Endothelial cell of umbilical vein (primary cell): Measurements from ENCODE around the gene CLN6. TPM values are rescaled to one million over a fixed set of nuclear protein-coding genes. Genes with fewer than 3 reads are reported as not detected.

Experiments
- BruUV-seq: library from RNA; stranded (reverse); fragments of 400-500 nt; replicated peaks from 2 replicates; lab custom pipeline; 2021; lab: Mats Ljungman, UMichigan
- CTCF ChIA-PET: fragments of 300-600, 350-600 bp; sonication (Branson Sonifier 250); formaldehyde crosslinking; loops from one replicate; lab custom pipeline; 2021; ENCODE audit warnings: antibody characterized with exemption, inconsistent platforms; lab: Charles Lee
- POLR2A ChIA-PET: fragments of 300-600, 350-600 bp; sonication (Branson Sonifier 250); formaldehyde crosslinking; loops from one replicate; lab custom pipeline; 2021; ENCODE audit warnings: antibody characterized with exemption, inconsistent platforms; lab: Charles Lee
- DNase-seq: peaks from one replicate; pipeline ENCODE4 v3.0.0-alpha.2; 2011; ENCODE audit warnings: low read depth, low spot score
- FAIRE-seq: peaks from 2 replicates; lab custom pipeline; 2011; peaks lifted over from hg19 to GRCh38; lab: Jason Lieb, UNC
- H2AFZ ChIP-seq: 2 replicates; pipeline ENCODE4 v1.6.0; 2012; ENCODE audit warnings: low read depth, low read length, control low read depth, inconsistent platforms
- H3K27ac ChIP-seq: 2 replicates; pipeline ENCODE4 v1.5.1; 2011; ENCODE audit warnings: low read depth, mild to moderate bottlenecking, control low read depth, low read length, moderate library complexity; ENCODE audit not compliant: insufficient read depth
- H3K27me3 ChIP-seq, 2 experiments: 2 replicates each; pipeline versions ENCODE4 v1.6.0 to v1.6.1; 2011; ENCODE audit warnings: low read length in 2 of 2, mixed read lengths in 1 of 2; ENCODE audit not compliant: control insufficient read depth in 2 of 2, insufficient read depth in 2 of 2
- H3K36me3 ChIP-seq, 2 experiments: 2 replicates in 1 of 2; 3 replicates in 1 of 2; pipeline ENCODE4 v1.5.1; 2011; ENCODE audit warnings: low read length in 2 of 2, mild to moderate bottlenecking in 1 of 2, moderate library complexity in 1 of 2; ENCODE audit not compliant: control insufficient read depth in 2 of 2, insufficient read depth in 2 of 2; ENCODE audit errors: extremely low read depth in 1 of 2
- H3K4me1 ChIP-seq: 3 replicates; pipeline ENCODE4 v1.5.1; 2011; ENCODE audit warnings: mild to moderate bottlenecking, low read length; ENCODE audit not compliant: control insufficient read depth, insufficient read depth; ENCODE audit errors: extremely low read depth
- H3K4me2 ChIP-seq: 2 replicates; pipeline ENCODE4 v1.6.1; 2011; ENCODE audit warnings: low read length, control low read depth, mixed read lengths; ENCODE audit not compliant: insufficient read depth
- H3K4me3 ChIP-seq, 3 experiments: fragments of 200-600 bp in 1 of 3; sonication (generic), shearing (Covaris generic) in 1 of 3; replicated peaks in 1 of 3; 2 replicates each; pipeline ENCODE4 v1.5.1; 2011 to 2016; ENCODE audit warnings: control low read depth in 3 of 3, low read length in 3 of 3, mild to moderate bottlenecking in 2 of 3, inconsistent platforms in 1 of 3, low read depth in 1 of 3, moderate library complexity in 1 of 3; ENCODE audit not compliant: insufficient read depth in 1 of 3
- H3K79me2 ChIP-seq: 2 replicates; pipeline ENCODE4 v1.6.0; 2012; ENCODE audit warnings: low read length, inconsistent platforms; ENCODE audit not compliant: control insufficient read depth, insufficient read depth
- H3K9ac ChIP-seq: replicated peaks from 2 replicates; pipeline ENCODE3; 2011; ENCODE audit warnings: low read length, control low read depth; ENCODE audit not compliant: insufficient read depth; ENCODE audit errors: extremely low read depth
- H3K9me1 ChIP-seq: replicated peaks from 3 replicates; pipeline ENCODE4 v1.6.0; 2011; ENCODE audit warnings: mild to moderate bottlenecking, low read length; ENCODE audit not compliant: control insufficient read depth, insufficient read depth; ENCODE audit errors: extremely low read depth
- H3K9me3 ChIP-seq: replicated peaks from 2 replicates; pipeline ENCODE4 v1.5.1; 2012; ENCODE audit warnings: low read length, inconsistent platforms; ENCODE audit not compliant: control insufficient read depth, insufficient read depth
- H4K20me1 ChIP-seq: replicated peaks from 2 replicates; pipeline ENCODE3; 2011; ENCODE audit warnings: mild to moderate bottlenecking, low read length; ENCODE audit not compliant: control insufficient read depth, insufficient read depth; ENCODE audit errors: extremely low read depth
- EZH2 ChIP-seq: IDR thresholded peaks from 2 replicates; pipeline ENCODE4 v1.6.1; 2012; ENCODE audit warnings: borderline replicate concordance, low read depth, mild to moderate bottlenecking, moderate library complexity, low read length, inconsistent platforms; ENCODE audit not compliant: severe bottlenecking
- FOS ChIP-seq: IDR thresholded peaks from 2 replicates; pipeline ENCODE4 v1.6.1; 2011; ENCODE audit warnings: mild to moderate bottlenecking, low read length, moderate library complexity, borderline replicate concordance; ENCODE audit not compliant: insufficient read depth
- GATA2 ChIP-seq: IDR thresholded peaks from 2 replicates; pipeline ENCODE4 v1.7.0; 2011; ENCODE audit warnings: low read depth, mild to moderate bottlenecking, moderate library complexity, mixed read lengths, low read length; ENCODE audit not compliant: insufficient read length, insufficient read depth
- JUN ChIP-seq: IDR thresholded peaks from 2 replicates; pipeline ENCODE4 v1.6.1; 2011; ENCODE audit warnings: borderline replicate concordance, low read depth; ENCODE audit not compliant: insufficient read length, insufficient read depth
- MYC ChIP-seq: IDR thresholded peaks from one replicate; pipeline ENCODE4 v1.6.1; 2011; ENCODE audit warnings: mild to moderate bottlenecking, low read depth, low read length
- POLR2A ChIP-seq: IDR thresholded peaks from 2 replicates; pipeline ENCODE4 v1.6.1; 2012; ENCODE audit warnings: low read depth, mild to moderate bottlenecking, control low read depth, low read length
- POLR2AphosphoS5 ChIP-seq: IDR thresholded peaks from 2 replicates; pipeline ENCODE4 v1.6.1; 2012; ENCODE audit warnings: low read depth, mild to moderate bottlenecking, control low read depth, low read length, moderate library complexity; ENCODE audit not compliant: insufficient read depth
- dilution Hi-C: fragments of 300-500 bp; cut with MboI; formaldehyde crosslinking; loops from one replicate; pipeline ENCODE4 v1.15.0; 2019; ENCODE audit warnings: low sequenced_read_pairs; ENCODE audit not compliant: extremely low pct_ligation_motif_present
- intact Hi-C: fragments of 100-400 bp; cut with micrococcal nuclease; formaldehyde crosslinking; loops from one replicate; pipeline ENCODE4 v1.10.0; 2022
- polyA plus RNA-seq, 4 experiments: library from polyadenylated mRNA; depleted of rRNA in 3 of 4; stranded (reverse) in 3 of 4; unstranded in 1 of 4; fragments of >200 nt; gene quantifications; 2 replicates each; pipeline versions ENCODE4 v1.2.1 to v1.2.3, GENCODE V29; 2011 to 2012; ENCODE audit warnings: missing spikeins in 1 of 4
- total RNA-seq: library from RNA; stranded (reverse); gene quantifications from 2 replicates; pipeline ENCODE4 v1.2.3, GENCODE V29; 2021
- TF ChIP-seq, protein P1 (sequence below), 2 donors: IDR thresholded peaks; 1 replicate in 1 of 2; 2 replicates in 1 of 2; pipeline ENCODE4 v1.5.1; 2011; ENCODE audit warnings: low read length in 2 of 2, mild to moderate bottlenecking in 2 of 2, moderate library complexity in 2 of 2, control low read depth in 1 of 2, inconsistent platforms in 1 of 2, low read depth in 1 of 2; ENCODE audit not compliant: insufficient read depth in 1 of 2; ENCODE audit errors: extremely low read depth in 1 of 2
- TF ChIP-seq, protein P2 (sequence below): IDR thresholded peaks from 2 replicates; pipeline ENCODE4 v1.6.1; 2011; ENCODE audit not compliant: insufficient read depth, insufficient read length

The CLN6 gene
- total and polyA plus RNA-seq, 2 donors (not counting 3 experiments of a cell fraction or from before 2014, with no cell fraction given) = 53.9 to 75.5 TPM

DNA sequence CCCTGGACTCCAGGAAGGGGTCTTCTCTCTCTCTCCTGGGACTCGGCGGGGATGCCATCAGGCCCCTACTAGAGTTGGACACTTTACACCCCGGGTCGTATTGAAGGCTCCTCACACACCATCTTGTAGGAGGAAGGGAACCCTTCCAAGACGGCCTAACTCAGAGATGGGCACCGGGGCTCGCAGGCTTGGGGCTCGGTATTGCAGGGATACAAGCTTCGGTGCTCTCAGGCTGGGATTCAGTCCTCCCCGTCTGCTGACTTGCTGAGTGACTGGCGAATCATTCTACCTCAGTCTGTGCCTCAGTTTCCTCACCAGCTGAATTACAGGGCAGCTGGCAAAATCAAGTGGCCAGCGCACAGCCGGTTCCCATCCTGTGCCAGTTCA is 24.0 kb downstream of the CLN6 start:
- H3K4me2 ChIP-seq = peak overlapping the region; percentile 71
- H3K27me3 ChIP-seq = no peaks in the 10 kb centered on the region
- ChIA-PET CTCF (interaction anchor here (0.7 to 1.7 kb wide), 3 partner anchors 11 to 342 kb away, joined by 3 to 10 read pairs (median 4); no protein-coding TSS in a partner anchor), POLR2A (no interaction called here)
- H4K20me1 ChIP-seq = no peaks in the 10 kb centered on the region
- no TSS peak for BruUV-seq
- intact Hi-C loops = loop anchor here (2.0 kb wide), 1 partner anchor 23 kb away; the partner anchor contains the start of gene CLN6
- no peaks in the 10 kb centered on the region for H3K9me3 ChIP-seq
- H3K9me1 ChIP-seq = no peaks in the 10 kb centered on the region
- H3K4me1 ChIP-seq = peaks cover 15% of the 10 kb centered on the region
- dilution Hi-C loops = no loop called here
- H3K27ac ChIP-seq = peak overlapping the region; percentile 8
- peaks cover 3% of the 10 kb centered on the region for H3K79me2 ChIP-seq
- TF ChIP-seq POLR2A = no peak
- TF ChIP-seq GATA2 = no peak
- no peak for TF ChIP-seq FOS
- no peak for TF ChIP-seq JUN
- no peak for TF ChIP-seq MYC
- TF ChIP-seq, protein P1, sequence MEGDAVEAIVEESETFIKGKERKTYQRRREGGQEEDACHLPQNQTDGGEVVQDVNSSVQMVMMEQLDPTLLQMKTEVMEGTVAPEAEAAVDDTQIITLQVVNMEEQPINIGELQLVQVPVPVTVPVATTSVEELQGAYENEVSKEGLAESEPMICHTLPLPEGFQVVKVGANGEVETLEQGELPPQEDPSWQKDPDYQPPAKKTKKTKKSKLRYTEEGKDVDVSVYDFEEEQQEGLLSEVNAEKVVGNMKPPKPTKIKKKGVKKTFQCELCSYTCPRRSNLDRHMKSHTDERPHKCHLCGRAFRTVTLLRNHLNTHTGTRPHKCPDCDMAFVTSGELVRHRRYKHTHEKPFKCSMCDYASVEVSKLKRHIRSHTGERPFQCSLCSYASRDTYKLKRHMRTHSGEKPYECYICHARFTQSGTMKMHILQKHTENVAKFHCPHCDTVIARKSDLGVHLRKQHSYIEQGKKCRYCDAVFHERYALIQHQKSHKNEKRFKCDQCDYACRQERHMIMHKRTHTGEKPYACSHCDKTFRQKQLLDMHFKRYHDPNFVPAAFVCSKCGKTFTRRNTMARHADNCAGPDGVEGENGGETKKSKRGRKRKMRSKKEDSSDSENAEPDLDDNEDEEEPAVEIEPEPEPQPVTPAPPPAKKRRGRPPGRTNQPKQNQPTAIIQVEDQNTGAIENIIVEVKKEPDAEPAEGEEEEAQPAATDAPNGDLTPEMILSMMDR (IDR thresholded peaks at IDR 0.05; ENCODE audit: extremely low read depth in 1 of 2, insufficient read depth in 1 of 2, low read depth in 1 of 2, low read length in 2 of 2) = no peak
- no peak for TF ChIP-seq POLR2AphosphoS5
- no peak for TF ChIP-seq EZH2
- TF ChIP-seq, protein P2, sequence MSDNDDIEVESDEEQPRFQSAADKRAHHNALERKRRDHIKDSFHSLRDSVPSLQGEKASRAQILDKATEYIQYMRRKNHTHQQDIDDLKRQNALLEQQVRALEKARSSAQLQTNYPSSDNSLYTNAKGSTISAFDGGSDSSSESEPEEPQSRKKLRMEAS = no peak
- H2AFZ ChIP-seq = peak overlapping the region; percentile 69
- H3K4me3 ChIP-seq = peak overlapping the region in 1 of 3 experiments; percentile 15
- DNase-seq = no peak
- no peak overlapping the region for H3K9ac ChIP-seq
- no peak for FAIRE-seq
- H3K36me3 ChIP-seq = no peaks in the 10 kb centered on the region
